ENCODE results near the gene ZMYND8.

ZMYND8 gene

GRCh38 chr20:47359530-47360296 lies 3.2 kb upstream of the ZMYND8 start:
- no peak for TF ChIP-seq CTCF (conservative IDR thresholded peaks at IDR 0.05; ENCODE audit: control insufficient read depth, insufficient read depth, low read depth, low read length)
- H3K4me3 ChIP-seq (ENCODE audit: control insufficient read depth, low read depth, low read length): no peak overlapping the region
- DNase-seq (ENCODE audit: low read depth): no peak

GRCh38 chr20:47358672-47359529 lies 2.4 kb upstream of the ZMYND8 start:
- H3K4me3 ChIP-seq (ENCODE audit: control insufficient read depth, low read depth, low read length): no peak overlapping the region
- peak; percentile 92 for DNase-seq (ENCODE audit: low read depth)
- no peak for TF ChIP-seq CTCF (conservative IDR thresholded peaks at IDR 0.05; ENCODE audit: control insufficient read depth, insufficient read depth, low read depth, low read length)

GRCh38 chr20:47358039-47358671 lies 1.7 kb upstream of the ZMYND8 start:
- no peak for DNase-seq (ENCODE audit: low read depth)
- TF ChIP-seq CTCF (conservative IDR thresholded peaks at IDR 0.05; ENCODE audit: control insufficient read depth, insufficient read depth, low read depth, low read length): no peak
- H3K4me3 ChIP-seq (ENCODE audit: control insufficient read depth, low read depth, low read length): peak overlapping the region; percentile 1

- peak; percentile 92 for DNase-seq (ENCODE audit: low read depth)
- no peak for TF ChIP-seq CTCF (conservative IDR thresholded peaks at IDR 0.05; ENCODE audit: control insufficient read depth, insufficient read depth, low read depth, low read length)
- H3K4me3 ChIP-seq (ENCODE audit: control insufficient read depth, low read depth, low read length): peak overlapping the region; percentile 1
These were observed 968 bp upstream of the ZMYND8 start for GRCh38 chr20:47357296-47358038.

GRCh38 chr20:47356220-47356525 lies 326 bp downstream of the ZMYND8 start:
- no peak for TF ChIP-seq CTCF (conservative IDR thresholded peaks at IDR 0.05; ENCODE audit: control insufficient read depth, insufficient read depth, low read depth, low read length)
- no peak for DNase-seq (ENCODE audit: low read depth)
- peak overlapping the region; percentile 55 for H3K4me3 ChIP-seq (ENCODE audit: control insufficient read depth, low read depth, low read length)
